HepG2 (cell line): ENCODE measurements around the gene PKM. TPM values are rescaled to one million over a fixed set of nuclear protein-coding genes. Genes with fewer than 3 reads are reported as not detected.
A peak's percentile ranks its signal among the peaks of the same experiment; 100 is the strongest.

ENCODE experiments used
- CC2D1A ChIP-seq: sonication (generic); formaldehyde crosslinking; IDR thresholded peaks from 2 replicates; pipeline ENCODE4 v1.8.1; 2023; ENCODE audit warnings: mild to moderate bottlenecking, missing genetic modification reagents
- ELF1 ChIP-seq: sonication (generic); formaldehyde crosslinking; IDR thresholded peaks from 2 replicates; pipeline ENCODE4 v1.4.0; 2020; ENCODE audit warnings: missing genetic modification reagents
- ESRRA ChIP-seq: sonication (generic); formaldehyde crosslinking; IDR thresholded peaks from 2 replicates; pipeline ENCODE4 v1.5.1; 2020; ENCODE audit warnings: mild to moderate bottlenecking, low read depth, missing genetic modification reagents
- HNRNPH1 ChIP-seq: fragments of 200-400 bp; formaldehyde crosslinking; optimal IDR thresholded peaks from 2 replicates; pipeline ENCODE3; 2017; ENCODE audit warnings: mild to moderate bottlenecking, low read depth, low read length
- NR2F2 ChIP-seq: IDR thresholded peaks from 2 replicates; pipeline ENCODE4 v1.6.1; 2012; ENCODE audit warnings: low read depth, inconsistent platforms, borderline replicate concordance
- SYNCRIP ChIP-seq: fragments of 200-400 bp; formaldehyde crosslinking; IDR thresholded peaks from 2 replicates; pipeline ENCODE4 v1.6.1; 2018; ENCODE audit warnings: mild to moderate bottlenecking, low read depth, low read length; ENCODE audit not compliant: insufficient read depth
- ZBTB38 ChIP-seq: sonication (generic); formaldehyde crosslinking; IDR thresholded peaks from 2 replicates; pipeline ENCODE4 v1.5.1; 2020; ENCODE audit warnings: mild to moderate bottlenecking, missing genetic modification reagents
- ZNF20 ChIP-seq: sonication (generic); formaldehyde crosslinking; IDR thresholded peaks from 2 replicates; pipeline ENCODE4 v1.4.0; 2020; ENCODE audit warnings: mild to moderate bottlenecking, moderate library complexity, missing genetic modification reagents
- ZNF234 ChIP-seq: sonication (generic); formaldehyde crosslinking; conservative IDR thresholded peaks from 2 replicates; pipeline ENCODE4 v1.5.1; 2020; ENCODE audit warnings: mild to moderate bottlenecking, missing genetic modification reagents
- ZNF546 ChIP-seq: sonication (generic); formaldehyde crosslinking; conservative IDR thresholded peaks from 2 replicates; pipeline ENCODE4 v1.8.1; 2023; ENCODE audit warnings: mild to moderate bottlenecking, missing genetic modification reagents
- polyA plus RNA-seq, 8 experiments: library from polyadenylated mRNA; depleted of rRNA in 3 of 8; stranded (reverse) in 7 of 8; unstranded in 1 of 8; fragments of >200 nt; fragmentation: Illumina TruSeq in 4 of 8; extraction: Trizol in 4 of 8; gene quantifications; 2 replicates each; pipeline versions ENCODE4 v1.2.1 to v1.2.3, GENCODE V29; 2011 to 2016; ENCODE audit warnings: low read depth in 4 of 8, missing spikeins in 1 of 8, mixed read lengths in 1 of 8; ENCODE audit not compliant: insufficient read depth in 1 of 8
- total RNA-seq, 5 experiments: library from RNA; depleted of rRNA; stranded (reverse); fragments of >200 nt; fragmentation: Illumina TruSeq; extraction: Trizol; gene quantifications; 2 replicates each; pipeline ENCODE4 v1.2.3, GENCODE V29; 2016; ENCODE audit warnings: low read depth in 1 of 5
- TF ChIP-seq, protein P1 (sequence below): sonication (generic); formaldehyde crosslinking; IDR thresholded peaks from one replicate; pipeline ENCODE4 v1.5.1; 2020; ENCODE audit warnings: mild to moderate bottlenecking, missing genetic modification reagents; ENCODE audit errors: not compliant biosample characterization
- TF ChIP-seq, protein P2 (sequence below): sonication (generic); formaldehyde crosslinking; conservative IDR thresholded peaks from 2 replicates; pipeline ENCODE4 v1.8.0; 2022; ENCODE audit warnings: mild to moderate bottlenecking, moderate library complexity, missing genetic modification reagents
- TF ChIP-seq, protein P3 (sequence below): IDR thresholded peaks from 2 replicates; pipeline ENCODE4 v1.6.1; 2016; ENCODE audit warnings: low read depth, missing genetic modification reagents, missing compliant biosample characterization

The PKM gene
- total and polyA plus RNA-seq, 2 of the 13 experiments (the other 11 are each of a cell fraction or from before 2014, with no cell fraction given) = 488 to 780 TPM

DNA sequence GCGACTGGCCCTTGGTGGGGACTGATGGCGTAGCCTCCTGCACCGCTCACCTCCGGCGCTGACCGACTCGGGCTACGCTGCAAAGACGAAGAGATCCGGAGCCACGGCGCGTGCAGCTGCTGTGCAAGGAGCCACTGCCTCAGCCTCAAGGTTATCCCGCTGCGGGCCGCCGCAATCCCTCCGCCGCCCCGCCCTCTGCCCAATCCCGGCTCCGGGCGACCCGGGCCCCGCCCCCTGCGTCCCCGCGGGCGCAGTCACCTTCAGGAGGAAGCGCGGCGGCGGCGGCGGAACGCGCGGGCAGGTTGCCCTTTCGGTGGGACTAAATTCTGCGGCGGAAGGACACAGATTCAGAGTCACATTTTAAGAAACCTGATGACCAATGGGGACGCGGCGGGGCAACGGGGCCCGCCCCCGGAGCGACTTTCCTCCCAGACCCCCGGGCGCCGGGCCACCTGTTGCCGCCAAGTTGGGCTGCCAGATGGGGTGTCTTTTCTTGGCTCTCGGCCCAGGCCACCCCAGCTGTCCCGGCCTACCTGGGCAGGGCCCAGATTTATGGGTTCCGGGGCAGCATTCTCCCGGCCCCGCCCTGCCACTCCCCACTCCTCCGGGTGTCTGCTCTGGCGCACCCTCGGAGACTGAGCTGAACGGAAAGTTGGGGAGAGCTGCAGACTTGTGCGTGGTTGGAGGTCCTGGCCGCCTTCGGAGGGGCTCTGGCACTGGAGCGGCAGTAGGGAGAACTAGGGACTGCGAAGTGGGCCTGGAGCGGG is at the start of gene PKM (continued):
- TF ChIP-seq, protein P1, sequence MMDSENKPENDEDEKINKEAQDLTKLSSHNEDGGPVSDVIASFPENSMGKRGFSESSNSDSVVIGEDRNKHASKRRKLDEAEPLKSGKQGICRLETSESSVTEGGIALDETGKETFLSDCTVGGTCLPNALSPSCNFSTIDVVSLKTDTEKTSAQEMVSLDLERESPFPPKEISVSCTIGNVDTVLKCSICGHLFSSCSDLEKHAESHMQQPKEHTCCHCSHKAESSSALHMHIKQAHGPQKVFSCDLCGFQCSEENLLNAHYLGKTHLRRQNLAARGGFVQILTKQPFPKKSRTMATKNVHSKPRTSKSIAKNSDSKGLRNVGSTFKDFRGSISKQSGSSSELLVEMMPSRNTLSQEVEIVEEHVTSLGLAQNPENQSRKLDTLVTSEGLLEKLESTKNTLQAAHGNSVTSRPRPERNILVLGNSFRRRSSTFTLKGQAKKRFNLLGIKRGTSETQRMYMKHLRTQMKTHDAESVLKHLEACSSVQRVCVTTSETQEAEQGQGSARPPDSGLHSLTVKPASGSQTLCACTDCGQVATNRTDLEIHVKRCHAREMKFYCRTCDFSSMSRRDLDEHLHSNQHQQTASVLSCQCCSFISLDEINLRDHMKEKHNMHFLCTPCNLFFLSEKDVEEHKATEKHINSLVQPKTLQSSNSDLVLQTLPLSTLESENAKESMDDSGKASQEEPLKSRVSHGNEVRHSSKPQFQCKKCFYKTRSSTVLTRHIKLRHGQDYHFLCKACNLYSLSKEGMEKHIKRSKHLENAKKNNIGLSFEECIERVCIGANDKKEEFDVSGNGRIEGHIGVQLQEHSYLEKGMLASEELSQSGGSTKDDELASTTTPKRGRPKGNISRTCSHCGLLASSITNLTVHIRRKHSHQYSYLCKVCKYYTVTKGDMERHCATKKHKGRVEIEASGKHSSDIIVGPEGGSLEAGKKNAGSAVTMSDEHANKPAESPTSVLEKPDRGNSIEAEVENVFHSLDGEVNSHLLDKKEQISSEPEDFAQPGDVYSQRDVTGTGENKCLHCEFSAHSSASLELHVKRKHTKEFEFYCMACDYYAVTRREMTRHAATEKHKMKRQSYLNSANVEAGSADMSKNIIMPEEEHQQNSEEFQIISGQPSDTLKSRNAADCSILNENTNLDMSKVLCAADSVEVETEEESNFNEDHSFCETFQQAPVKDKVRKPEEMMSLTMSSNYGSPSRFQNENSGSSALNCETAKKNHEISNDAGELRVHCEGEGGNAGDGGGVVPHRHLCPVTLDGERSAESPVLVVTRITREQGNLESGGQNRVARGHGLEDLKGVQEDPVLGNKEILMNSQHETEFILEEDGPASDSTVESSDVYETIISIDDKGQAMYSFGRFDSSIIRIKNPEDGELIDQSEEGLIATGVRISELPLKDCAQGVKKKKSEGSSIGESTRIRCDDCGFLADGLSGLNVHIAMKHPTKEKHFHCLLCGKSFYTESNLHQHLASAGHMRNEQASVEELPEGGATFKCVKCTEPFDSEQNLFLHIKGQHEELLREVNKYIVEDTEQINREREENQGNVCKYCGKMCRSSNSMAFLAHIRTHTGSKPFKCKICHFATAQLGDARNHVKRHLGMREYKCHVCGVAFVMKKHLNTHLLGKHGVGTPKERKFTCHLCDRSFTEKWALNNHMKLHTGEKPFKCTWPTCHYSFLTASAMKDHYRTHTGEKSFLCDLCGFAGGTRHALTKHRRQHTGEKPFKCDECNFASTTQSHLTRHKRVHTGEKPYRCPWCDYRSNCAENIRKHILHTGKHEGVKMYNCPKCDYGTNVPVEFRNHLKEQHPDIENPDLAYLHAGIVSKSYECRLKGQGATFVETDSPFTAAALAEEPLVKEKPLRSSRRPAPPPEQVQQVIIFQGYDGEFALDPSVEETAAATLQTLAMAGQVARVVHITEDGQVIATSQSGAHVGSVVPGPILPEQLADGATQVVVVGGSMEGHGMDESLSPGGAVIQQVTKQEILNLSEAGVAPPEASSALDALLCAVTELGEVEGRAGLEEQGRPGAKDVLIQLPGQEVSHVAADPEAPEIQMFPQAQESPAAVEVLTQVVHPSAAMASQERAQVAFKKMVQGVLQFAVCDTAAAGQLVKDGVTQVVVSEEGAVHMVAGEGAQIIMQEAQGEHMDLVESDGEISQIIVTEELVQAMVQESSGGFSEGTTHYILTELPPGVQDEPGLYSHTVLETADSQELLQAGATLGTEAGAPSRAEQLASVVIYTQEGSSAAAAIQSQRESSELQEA (CRISPR knock-in tag) = peak; percentile 64
- peak; percentile 95 for TF ChIP-seq ESRRA (CRISPR knock-in tag)
- TF ChIP-seq, protein P2, sequence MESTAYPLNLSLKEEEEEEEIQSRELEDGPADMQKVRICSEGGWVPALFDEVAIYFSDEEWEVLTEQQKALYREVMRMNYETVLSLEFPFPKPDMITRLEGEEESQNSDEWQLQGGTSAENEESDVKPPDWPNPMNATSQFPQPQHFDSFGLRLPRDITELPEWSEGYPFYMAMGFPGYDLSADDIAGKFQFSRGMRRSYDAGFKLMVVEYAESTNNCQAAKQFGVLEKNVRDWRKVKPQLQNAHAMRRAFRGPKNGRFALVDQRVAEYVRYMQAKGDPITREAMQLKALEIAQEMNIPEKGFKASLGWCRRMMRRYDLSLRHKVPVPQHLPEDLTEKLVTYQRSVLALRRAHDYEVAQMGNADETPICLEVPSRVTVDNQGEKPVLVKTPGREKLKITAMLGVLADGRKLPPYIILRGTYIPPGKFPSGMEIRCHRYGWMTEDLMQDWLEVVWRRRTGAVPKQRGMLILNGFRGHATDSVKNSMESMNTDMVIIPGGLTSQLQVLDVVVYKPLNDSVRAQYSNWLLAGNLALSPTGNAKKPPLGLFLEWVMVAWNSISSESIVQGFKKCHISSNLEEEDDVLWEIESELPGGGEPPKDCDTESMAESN (CRISPR knock-in tag) = peak; percentile 90
- peak; percentile 55; the same call in 1 of the 2 replicates for TF ChIP-seq ZNF546
- TF ChIP-seq CC2D1A (CRISPR knock-in tag) = no peak
- no peak for TF ChIP-seq HNRNPH1
- TF ChIP-seq ELF1 (CRISPR knock-in tag) = peak; percentile 67
- no peak for TF ChIP-seq NR2F2
- no peak; the same call in 1 of the 2 replicates for TF ChIP-seq ZNF20 (CRISPR knock-in tag)
- no peak; the same call in none of the 2 replicates for TF ChIP-seq ZBTB38 (CRISPR knock-in tag)
- TF ChIP-seq, protein P3, sequence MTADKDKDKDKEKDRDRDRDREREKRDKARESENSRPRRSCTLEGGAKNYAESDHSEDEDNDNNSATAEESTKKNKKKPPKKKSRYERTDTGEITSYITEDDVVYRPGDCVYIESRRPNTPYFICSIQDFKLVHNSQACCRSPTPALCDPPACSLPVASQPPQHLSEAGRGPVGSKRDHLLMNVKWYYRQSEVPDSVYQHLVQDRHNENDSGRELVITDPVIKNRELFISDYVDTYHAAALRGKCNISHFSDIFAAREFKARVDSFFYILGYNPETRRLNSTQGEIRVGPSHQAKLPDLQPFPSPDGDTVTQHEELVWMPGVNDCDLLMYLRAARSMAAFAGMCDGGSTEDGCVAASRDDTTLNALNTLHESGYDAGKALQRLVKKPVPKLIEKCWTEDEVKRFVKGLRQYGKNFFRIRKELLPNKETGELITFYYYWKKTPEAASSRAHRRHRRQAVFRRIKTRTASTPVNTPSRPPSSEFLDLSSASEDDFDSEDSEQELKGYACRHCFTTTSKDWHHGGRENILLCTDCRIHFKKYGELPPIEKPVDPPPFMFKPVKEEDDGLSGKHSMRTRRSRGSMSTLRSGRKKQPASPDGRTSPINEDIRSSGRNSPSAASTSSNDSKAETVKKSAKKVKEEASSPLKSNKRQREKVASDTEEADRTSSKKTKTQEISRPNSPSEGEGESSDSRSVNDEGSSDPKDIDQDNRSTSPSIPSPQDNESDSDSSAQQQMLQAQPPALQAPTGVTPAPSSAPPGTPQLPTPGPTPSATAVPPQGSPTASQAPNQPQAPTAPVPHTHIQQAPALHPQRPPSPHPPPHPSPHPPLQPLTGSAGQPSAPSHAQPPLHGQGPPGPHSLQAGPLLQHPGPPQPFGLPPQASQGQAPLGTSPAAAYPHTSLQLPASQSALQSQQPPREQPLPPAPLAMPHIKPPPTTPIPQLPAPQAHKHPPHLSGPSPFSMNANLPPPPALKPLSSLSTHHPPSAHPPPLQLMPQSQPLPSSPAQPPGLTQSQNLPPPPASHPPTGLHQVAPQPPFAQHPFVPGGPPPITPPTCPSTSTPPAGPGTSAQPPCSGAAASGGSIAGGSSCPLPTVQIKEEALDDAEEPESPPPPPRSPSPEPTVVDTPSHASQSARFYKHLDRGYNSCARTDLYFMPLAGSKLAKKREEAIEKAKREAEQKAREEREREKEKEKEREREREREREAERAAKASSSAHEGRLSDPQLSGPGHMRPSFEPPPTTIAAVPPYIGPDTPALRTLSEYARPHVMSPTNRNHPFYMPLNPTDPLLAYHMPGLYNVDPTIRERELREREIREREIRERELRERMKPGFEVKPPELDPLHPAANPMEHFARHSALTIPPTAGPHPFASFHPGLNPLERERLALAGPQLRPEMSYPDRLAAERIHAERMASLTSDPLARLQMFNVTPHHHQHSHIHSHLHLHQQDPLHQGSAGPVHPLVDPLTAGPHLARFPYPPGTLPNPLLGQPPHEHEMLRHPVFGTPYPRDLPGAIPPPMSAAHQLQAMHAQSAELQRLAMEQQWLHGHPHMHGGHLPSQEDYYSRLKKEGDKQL (CRISPR knock-in tag) = no peak
- TF ChIP-seq ZNF234 (CRISPR knock-in tag) = peak; percentile 67; the same call in 1 of the 2 replicates
- TF ChIP-seq SYNCRIP = no peak
